ENCODE results near the gene ZDBF2. TPM values are rescaled to one million over a fixed set of nuclear protein-coding genes. Genes with fewer than 3 reads are reported as not detected.

Gene ZDBF2
- total and polyA plus RNA-seq, 9 of the 15 experiments (the other 6 are each of a cell fraction or from before 2014, with no cell fraction given): 0.01 to 0.04 (median 0.03) TPM; not detected in 3

DNA sequence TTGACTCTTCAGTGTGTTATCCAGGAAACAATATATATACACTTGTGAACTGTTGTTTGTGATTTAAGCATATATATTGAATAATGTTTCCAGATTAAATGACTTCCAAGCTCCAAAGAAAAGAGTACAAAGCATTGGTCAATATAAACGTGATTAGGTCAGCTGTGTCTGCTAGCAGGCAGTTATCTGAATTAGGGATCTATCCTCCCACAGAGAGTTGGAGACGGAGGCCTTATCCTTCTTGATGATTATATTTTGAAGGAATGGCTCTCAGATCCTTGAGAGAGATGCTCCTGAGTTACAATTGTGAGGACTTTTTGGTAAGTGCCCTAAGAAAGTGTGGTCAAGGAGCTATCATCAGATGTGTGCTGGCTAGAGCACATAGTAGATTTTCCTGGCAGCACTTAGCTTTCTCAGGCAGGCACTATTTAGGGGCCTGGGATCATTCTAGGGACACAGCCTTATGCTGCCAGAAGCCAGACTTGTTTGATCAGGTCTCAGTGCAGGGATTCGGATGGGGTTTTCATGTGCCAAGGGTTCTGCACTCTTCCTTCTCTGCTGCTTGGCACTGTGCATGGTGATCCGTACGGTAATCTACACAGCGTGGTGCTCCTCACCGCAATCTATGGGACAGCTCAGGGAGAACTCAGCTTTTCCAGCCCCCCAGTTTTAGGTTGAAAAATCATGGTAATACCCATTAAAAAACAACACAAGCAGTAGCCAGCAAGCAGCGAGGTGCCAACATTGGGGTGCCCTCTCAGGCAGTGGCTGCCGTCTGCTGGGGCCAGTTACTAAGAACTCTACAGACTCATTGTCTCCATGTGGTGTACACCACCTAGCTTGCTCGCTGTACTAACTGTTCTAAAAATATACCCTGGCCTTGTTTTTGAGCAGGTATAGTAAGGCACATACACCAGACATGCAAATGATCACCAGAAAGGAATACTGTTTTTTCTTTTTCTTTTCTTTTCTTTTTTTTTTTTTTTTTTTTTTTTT lies 8.0 kb upstream of the ZDBF2 start:
- 6% methylated on average over 7 of the region's 10 CpGs for WGBS (ENCODE audit: insufficient coverage, low coverage, missing lambda C conversion rate)
- no peak overlapping the region for H3K9ac ChIP-seq (ENCODE audit: insufficient read depth in 1 of 2, low read depth in 2 of 2, low read length in 2 of 2)
- H2AFZ ChIP-seq (ENCODE audit: low read depth, low read length): no peak overlapping the region
- no peak for FAIRE-seq
- BruUV-seq (replicated peaks): no TSS peak
- peaks cover 7 to 24% of the 10 kb centered on the region in 2 experiments; a peak in 4 of 5 replicates for H3K27me3 ChIP-seq (ENCODE audit: control insufficient read depth in 2 of 2, insufficient read depth in 2 of 2, low read length in 2 of 2)
- no peak overlapping the region for H3K27ac ChIP-seq (ENCODE audit: extremely low read depth, low read depth, low read length)
- intact Hi-C loops (cut with micrococcal nuclease): no loop called here
- H3K9me3 ChIP-seq (replicated peaks; ENCODE audit: control insufficient read depth, insufficient read depth, low read depth, low read length): no peaks in the 10 kb centered on the region
- H3K4me3 ChIP-seq: no peak overlapping the region
- H3K4me2 ChIP-seq (ENCODE audit: insufficient read depth, low read length): no peak overlapping the region
- no peaks in the 10 kb centered on the region for H4K20me1 ChIP-seq (replicated peaks; ENCODE audit: control insufficient read depth, insufficient read depth, low read length)
- H3K4me1 ChIP-seq (replicated peaks in 1 of 2; ENCODE audit: control insufficient read depth in 2 of 2, insufficient read depth in 2 of 2, low read length in 2 of 2): no peaks in the 10 kb centered on the region
- TF ChIP-seq ZNF165 (CRISPR knock-in tag; IDR thresholded peaks at IDR 0.05; ENCODE audit: borderline replicate concordance): no peak
- TF ChIP-seq, protein P1, sequence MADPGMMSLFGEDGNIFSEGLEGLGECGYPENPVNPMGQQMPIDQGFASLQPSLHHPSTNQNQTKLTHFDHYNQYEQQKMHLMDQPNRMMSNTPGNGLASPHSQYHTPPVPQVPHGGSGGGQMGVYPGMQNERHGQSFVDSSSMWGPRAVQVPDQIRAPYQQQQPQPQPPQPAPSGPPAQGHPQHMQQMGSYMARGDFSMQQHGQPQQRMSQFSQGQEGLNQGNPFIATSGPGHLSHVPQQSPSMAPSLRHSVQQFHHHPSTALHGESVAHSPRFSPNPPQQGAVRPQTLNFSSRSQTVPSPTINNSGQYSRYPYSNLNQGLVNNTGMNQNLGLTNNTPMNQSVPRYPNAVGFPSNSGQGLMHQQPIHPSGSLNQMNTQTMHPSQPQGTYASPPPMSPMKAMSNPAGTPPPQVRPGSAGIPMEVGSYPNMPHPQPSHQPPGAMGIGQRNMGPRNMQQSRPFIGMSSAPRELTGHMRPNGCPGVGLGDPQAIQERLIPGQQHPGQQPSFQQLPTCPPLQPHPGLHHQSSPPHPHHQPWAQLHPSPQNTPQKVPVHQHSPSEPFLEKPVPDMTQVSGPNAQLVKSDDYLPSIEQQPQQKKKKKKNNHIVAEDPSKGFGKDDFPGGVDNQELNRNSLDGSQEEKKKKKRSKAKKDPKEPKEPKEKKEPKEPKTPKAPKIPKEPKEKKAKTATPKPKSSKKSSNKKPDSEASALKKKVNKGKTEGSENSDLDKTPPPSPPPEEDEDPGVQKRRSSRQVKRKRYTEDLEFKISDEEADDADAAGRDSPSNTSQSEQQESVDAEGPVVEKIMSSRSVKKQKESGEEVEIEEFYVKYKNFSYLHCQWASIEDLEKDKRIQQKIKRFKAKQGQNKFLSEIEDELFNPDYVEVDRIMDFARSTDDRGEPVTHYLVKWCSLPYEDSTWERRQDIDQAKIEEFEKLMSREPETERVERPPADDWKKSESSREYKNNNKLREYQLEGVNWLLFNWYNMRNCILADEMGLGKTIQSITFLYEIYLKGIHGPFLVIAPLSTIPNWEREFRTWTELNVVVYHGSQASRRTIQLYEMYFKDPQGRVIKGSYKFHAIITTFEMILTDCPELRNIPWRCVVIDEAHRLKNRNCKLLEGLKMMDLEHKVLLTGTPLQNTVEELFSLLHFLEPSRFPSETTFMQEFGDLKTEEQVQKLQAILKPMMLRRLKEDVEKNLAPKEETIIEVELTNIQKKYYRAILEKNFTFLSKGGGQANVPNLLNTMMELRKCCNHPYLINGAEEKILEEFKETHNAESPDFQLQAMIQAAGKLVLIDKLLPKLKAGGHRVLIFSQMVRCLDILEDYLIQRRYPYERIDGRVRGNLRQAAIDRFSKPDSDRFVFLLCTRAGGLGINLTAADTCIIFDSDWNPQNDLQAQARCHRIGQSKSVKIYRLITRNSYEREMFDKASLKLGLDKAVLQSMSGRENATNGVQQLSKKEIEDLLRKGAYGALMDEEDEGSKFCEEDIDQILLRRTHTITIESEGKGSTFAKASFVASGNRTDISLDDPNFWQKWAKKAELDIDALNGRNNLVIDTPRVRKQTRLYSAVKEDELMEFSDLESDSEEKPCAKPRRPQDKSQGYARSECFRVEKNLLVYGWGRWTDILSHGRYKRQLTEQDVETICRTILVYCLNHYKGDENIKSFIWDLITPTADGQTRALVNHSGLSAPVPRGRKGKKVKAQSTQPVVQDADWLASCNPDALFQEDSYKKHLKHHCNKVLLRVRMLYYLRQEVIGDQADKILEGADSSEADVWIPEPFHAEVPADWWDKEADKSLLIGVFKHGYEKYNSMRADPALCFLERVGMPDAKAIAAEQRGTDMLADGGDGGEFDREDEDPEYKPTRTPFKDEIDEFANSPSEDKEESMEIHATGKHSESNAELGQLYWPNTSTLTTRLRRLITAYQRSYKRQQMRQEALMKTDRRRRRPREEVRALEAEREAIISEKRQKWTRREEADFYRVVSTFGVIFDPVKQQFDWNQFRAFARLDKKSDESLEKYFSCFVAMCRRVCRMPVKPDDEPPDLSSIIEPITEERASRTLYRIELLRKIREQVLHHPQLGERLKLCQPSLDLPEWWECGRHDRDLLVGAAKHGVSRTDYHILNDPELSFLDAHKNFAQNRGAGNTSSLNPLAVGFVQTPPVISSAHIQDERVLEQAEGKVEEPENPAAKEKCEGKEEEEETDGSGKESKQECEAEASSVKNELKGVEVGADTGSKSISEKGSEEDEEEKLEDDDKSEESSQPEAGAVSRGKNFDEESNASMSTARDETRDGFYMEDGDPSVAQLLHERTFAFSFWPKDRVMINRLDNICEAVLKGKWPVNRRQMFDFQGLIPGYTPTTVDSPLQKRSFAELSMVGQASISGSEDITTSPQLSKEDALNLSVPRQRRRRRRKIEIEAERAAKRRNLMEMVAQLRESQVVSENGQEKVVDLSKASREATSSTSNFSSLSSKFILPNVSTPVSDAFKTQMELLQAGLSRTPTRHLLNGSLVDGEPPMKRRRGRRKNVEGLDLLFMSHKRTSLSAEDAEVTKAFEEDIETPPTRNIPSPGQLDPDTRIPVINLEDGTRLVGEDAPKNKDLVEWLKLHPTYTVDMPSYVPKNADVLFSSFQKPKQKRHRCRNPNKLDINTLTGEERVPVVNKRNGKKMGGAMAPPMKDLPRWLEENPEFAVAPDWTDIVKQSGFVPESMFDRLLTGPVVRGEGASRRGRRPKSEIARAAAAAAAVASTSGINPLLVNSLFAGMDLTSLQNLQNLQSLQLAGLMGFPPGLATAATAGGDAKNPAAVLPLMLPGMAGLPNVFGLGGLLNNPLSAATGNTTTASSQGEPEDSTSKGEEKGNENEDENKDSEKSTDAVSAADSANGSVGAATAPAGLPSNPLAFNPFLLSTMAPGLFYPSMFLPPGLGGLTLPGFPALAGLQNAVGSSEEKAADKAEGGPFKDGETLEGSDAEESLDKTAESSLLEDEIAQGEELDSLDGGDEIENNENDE (IDR thresholded peaks at IDR 0.05; ENCODE audit: low read depth, low read length): no peak
- TF ChIP-seq MYBL2 (IDR thresholded peaks at IDR 0.05; ENCODE audit: low read depth): no peak
- TF ChIP-seq MYBL2 (CRISPR knock-in tag; IDR thresholded peaks at IDR 0.05; ENCODE audit: borderline replicate concordance): no peak
- TF ChIP-seq ASH1L (IDR thresholded peaks at IDR 0.05; ENCODE audit: borderline replicate concordance, low read depth, partially characterized antibody): no peak
- ChIA-PET CTCF (ENCODE audit: low intra/inter-chr PET ratio) (no interaction called here), POLR2A (no interaction called here)
- H3K36me3 ChIP-seq (ENCODE audit: control insufficient read depth, insufficient read depth, low read length): no peaks in the 10 kb centered on the region
- no peak for DNase-seq (ENCODE audit: extremely low read depth in 1 of 4, low spot score in 3 of 4)
- H3K79me2 ChIP-seq (ENCODE audit: control insufficient read depth, insufficient read depth, low read length): no peaks in the 10 kb centered on the region
- no peak for ATAC-seq
- no peaks in the 10 kb centered on the region for H3K9me1 ChIP-seq (ENCODE audit: control insufficient read depth, insufficient read depth, low read length)
- in situ Hi-C loops (cut with MboI): no loop called here

Measured in K562 (cell line).